Adrenal gland (tissue), 5 donors: ENCODE results near the gene ITGB6.

Experiments
- POLR2A ChIP-seq, 2 donors: fragments of 450-650 bp; IDR thresholded peaks; one replicate each; pipeline ENCODE4 v1.6.1; 2017; ENCODE audit warnings: antibody characterized with exemption in 2 of 2, mild to moderate bottlenecking in 2 of 2, moderate library complexity in 1 of 2
- TF ChIP-seq, protein P1 (sequence below), 6 experiments: fragments of 450-650 bp in 4 of 6; fragments of 200-600 bp in 2 of 6; sonication (generic) in 1 of 6; IDR thresholded peaks; 1 replicate in 5 of 6; 2 replicates in 1 of 6; pipeline versions ENCODE4 v1.5.1 to v1.8.0; 2016 to 2021; ENCODE audit warnings: antibody characterized with exemption in 6 of 6, mild to moderate bottlenecking in 2 of 6, moderate library complexity in 1 of 6
- donor health status: DM: no; HTN: no; CAD: no.

DNA sequence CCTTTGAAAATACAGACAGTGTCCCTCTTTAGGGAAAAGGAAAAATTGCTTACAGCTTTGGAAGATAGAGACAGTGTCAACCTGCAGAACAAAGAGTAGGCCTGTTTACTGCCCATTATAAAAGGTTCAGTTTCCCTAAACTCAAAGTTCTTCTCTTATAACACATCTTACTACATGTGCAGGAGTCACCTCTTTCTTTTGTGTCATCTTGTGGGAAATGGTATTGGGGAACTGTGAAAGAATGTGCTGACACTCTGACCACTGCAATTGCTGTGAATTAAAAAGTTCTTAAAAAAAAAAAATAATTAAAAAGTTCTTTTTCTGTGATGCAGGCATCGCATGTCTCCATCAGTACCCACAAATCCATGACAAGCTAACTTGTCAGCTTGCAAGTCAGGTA, 2.9 kb upstream of the ITGB6 start:
- TF ChIP-seq, protein P1, sequence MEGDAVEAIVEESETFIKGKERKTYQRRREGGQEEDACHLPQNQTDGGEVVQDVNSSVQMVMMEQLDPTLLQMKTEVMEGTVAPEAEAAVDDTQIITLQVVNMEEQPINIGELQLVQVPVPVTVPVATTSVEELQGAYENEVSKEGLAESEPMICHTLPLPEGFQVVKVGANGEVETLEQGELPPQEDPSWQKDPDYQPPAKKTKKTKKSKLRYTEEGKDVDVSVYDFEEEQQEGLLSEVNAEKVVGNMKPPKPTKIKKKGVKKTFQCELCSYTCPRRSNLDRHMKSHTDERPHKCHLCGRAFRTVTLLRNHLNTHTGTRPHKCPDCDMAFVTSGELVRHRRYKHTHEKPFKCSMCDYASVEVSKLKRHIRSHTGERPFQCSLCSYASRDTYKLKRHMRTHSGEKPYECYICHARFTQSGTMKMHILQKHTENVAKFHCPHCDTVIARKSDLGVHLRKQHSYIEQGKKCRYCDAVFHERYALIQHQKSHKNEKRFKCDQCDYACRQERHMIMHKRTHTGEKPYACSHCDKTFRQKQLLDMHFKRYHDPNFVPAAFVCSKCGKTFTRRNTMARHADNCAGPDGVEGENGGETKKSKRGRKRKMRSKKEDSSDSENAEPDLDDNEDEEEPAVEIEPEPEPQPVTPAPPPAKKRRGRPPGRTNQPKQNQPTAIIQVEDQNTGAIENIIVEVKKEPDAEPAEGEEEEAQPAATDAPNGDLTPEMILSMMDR (IDR thresholded peaks at IDR 0.05), result no peak
- no peak for TF ChIP-seq POLR2A (IDR thresholded peaks at IDR 0.05)
